HG03575 (cell line): ENCODE measurements around the gene ACSF2.
"Not testable (repeated sequence)": the region's sequence is repeated elsewhere in the genome, so short reads cannot be mapped to it uniquely, and the experiment has no call there.

Experiments used
- ATAC-seq: cut with Tn5 transposase; IDR thresholded peaks from one replicate; pipeline ENCODE4 v1.9.1; 2021; ENCODE audit not compliant: unreplicated experiment, insufficient number of reproducible peaks, low FRiP score; ENCODE audit errors: extremely low read depth

The ACSF2 gene, protein sequence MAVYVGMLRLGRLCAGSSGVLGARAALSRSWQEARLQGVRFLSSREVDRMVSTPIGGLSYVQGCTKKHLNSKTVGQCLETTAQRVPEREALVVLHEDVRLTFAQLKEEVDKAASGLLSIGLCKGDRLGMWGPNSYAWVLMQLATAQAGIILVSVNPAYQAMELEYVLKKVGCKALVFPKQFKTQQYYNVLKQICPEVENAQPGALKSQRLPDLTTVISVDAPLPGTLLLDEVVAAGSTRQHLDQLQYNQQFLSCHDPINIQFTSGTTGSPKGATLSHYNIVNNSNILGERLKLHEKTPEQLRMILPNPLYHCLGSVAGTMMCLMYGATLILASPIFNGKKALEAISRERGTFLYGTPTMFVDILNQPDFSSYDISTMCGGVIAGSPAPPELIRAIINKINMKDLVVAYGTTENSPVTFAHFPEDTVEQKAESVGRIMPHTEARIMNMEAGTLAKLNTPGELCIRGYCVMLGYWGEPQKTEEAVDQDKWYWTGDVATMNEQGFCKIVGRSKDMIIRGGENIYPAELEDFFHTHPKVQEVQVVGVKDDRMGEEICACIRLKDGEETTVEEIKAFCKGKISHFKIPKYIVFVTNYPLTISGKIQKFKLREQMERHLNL

DNA sequence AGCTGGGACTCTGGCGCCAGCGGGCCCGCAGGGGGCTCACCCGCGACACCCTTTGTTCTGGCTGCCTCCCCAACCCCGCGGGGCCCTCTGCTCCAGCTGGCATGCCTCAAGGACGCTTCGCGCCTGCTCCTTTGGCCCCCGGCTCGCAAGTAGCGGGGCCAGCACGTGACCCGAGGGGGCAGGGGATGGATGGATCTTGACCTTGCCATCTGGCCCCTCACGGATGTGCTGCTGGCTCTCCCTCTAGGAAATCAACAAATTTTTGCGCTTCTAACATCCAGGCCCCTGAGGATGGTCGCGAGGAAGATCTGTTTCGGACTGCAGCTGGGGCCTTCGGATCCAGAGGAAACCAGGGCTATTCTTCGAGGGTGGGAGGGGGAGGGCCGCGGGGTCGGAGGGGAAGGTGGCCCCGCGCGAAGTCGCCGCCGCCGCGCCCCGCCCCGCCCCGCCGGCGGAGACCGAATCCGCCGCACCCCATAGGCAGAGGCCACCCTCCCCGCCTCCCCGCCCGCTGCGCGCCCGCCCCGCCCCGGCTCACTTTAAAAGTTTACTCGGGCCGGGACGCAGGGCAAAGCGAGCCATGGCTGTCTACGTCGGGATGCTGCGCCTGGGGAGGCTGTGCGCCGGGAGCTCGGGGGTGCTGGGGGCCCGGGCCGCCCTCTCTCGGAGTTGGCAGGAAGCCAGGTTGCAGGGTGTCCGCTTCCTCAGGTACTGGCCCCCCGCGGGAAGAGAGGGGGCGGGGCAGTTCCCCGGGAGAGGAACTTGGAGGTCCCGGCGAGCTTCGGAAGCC is at the start of gene ACSF2:
TSS of gene ACSF2 (plus strand) at position 537 of the 790 bp plus-strand sequence. CDS start at position 581, 44 bp downstream.
- ATAC-seq: no peak

DNA sequence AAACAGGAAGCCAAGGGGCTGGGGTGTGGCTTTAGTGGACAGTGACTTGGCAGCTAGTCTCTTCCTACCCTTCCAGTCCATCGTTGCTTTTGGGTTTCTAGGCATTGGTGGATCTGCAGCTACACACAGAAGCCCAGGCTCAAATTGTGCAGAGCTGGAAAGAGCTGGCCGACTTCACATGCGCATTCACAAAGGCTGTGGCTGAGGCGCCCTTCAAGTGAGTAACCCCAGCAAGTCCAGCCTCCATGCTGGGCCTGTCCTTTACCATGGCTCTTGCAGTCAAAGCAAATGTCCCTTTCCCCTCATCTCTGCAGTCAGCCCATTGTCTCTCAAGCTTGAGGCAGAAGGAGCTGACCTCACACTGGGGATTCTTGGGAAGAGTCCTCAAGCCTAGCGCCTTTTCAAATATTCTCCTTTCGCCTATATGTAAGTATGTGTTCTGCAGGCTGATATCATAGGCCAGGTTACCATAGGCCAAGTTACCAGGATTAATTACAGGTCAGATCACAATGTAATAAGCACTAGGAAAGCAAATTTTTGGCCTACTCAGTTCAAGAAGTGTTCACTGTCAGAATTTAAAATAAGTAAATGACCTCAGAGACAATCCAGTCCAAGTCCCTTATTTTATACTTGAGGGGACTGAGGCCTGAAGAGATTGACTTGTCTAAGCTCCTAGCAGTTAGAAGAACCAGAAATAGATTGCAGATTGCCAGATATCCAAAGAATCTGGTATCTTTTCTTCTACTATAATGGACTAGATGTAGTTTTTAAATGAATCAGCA is 46.5 kb upstream of the ACSF2 start:
- no peak for ATAC-seq

DNA sequence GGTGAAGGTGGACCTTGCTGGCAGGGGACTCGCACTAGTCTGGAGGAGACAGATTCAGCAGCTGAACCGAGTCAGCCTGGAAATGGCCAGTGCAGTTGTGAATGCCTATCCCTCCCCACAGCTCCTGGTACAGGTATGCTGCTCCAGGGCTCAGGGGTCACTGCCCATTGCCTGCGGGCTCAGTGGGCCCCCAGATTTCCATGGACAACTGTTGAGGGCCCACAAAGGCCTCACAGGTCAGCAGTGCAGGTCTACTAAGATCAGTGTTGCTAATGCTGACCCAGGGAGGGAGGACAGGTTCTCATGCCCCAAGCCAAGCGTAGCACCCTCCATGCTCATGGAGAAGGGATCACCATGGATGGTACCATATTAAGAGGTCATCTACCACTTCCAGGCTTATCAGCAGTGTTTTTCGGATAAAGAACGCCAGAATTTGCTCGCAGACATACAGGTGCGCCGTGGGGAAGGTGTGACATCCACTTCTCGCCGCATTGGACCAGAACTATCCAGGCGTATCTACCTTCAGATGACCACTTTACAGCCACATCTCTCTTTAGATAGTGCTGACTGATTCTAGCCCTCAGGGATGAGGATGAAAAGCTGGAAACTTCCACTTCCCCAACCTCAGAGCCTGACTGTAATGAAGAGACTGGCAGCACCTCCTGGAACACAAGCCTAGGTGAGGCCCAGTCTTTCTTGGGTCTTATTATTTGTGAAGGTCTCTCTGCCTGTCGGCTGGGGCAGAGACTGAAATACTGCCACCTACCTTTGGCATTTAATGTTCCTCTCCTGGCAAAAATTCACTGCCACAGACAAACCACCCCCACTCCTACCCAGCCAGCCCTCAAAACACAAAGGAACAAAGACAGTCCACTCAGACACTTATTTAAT is 45.4 kb upstream of the ACSF2 start:
- ATAC-seq: no peak

DNA sequence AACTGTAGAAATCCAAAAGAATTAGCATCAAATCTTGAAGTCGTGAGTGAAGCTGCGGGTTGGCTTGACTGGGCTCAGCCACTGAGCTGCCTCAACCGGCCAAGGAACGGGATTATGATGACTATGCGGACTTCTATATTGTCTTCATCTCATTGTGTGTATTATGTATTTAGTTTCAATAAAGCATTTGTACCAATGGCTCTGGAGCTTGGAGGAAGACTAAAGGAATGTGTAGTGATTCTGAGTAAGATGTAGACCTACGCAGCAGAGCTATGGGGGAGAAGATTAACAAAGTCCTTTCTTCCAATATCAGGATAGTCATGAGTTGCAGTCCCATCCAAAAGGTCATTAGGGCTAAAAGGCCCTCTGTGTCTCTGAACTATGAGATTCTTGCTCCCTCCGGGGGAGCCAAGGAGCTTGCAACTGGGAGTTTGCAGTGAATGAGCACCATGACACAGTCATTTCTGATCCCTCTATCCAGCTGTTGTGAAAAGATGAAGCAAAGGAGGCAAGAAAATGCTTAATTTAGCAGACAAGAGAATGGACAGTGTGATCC is 44.7 kb upstream of the ACSF2 start:
- no peak for ATAC-seq

DNA sequence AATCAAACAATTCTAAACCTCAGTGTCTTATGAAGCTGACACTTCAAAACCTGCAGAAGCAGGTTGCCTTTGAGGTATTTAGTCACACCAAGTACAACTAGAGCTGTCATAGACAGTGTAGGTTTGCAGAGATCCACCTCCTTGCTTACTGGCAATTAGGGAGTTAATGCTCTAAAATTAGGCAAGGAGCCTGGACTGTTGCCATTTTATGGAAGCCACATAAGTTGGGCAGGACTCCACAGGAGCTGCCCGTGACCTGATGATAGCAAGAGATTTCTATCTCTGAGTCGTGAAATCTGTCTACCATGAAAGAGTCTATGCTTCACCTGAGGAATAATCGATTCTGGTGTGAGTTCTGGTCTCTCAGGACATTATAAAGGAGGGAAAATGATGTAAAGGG is 44.1 kb upstream of the ACSF2 start:
- ATAC-seq: no peak

DNA sequence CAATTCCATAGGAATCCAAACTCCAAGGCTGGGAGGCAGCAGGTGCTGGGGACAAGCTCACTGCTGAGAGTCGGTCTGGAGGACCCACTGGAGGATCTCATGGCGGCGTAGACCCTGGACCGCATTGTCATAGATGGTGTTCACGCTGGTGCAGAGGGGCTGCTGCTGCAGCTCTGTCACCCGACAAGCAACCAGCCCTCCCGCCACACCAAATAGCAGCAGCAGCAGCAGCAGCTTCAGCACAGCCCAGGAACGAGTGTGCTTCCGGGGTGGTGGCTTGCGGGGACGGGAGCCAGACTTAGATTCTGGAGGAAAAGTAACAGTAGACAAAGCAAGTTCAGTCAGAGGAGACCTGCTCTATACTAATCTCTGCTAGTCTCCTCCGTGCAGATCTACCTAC is 43.1 kb upstream of the ACSF2 start:
- no peak for ATAC-seq

DNA sequence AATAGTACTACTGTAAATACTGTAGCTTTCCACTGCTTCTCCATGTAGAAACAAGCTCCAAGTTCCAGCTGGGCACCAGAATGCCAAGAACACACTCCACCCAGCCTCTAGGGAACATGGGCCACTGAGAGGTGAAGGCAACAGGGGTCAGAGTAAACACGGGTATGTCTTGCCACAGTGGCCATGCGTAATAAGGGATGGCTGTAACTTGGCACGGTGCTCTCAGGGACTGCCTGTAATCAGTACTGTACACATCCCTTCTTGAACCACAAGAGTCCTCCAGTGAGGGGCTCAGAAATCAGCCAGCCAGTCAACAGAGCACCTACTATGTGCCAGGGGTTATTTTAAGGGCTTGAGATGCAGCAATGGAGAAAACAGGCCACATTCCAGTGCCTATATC is 39.5 kb upstream of the ACSF2 start:
- no peak for ATAC-seq

DNA sequence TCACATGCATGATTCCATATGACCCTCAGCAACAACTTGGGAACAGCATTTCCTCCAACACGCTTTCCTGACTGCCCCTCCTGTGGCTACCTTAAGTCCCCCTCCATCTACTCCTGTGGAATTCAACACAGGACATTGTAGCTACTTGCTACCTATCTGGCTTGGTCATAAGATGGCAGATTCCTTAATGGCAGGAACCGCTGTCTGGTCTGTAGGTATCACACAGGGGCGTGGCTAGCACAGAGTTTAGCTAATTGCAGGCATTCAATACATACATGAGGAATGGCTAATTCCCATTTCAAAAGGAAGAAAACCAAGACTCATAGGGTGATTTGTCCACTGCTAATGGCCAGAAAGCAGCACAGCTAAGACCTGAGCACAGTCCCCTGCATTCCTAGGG is 37.3 kb upstream of the ACSF2 start:
- ATAC-seq: no peak

DNA sequence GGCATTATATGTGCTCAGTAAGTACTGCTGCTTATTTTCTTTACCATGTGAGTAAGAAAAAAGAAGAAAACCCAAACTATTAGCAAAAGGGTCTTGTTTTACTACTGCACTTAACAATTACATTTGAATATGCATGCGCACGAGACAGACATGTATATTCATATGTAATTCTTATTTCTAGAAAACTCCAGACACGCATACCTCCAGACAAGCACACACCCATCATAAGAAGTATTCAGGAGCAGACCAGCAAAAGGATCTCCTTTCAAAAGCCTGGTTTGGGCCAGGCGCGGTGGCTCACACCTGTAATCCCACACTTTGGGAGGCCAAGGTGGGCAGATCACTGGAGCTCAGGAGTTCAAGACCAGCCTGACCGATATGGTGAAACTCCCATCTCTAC is 36.5 kb upstream of the ACSF2 start:
- no peak for ATAC-seq

DNA sequence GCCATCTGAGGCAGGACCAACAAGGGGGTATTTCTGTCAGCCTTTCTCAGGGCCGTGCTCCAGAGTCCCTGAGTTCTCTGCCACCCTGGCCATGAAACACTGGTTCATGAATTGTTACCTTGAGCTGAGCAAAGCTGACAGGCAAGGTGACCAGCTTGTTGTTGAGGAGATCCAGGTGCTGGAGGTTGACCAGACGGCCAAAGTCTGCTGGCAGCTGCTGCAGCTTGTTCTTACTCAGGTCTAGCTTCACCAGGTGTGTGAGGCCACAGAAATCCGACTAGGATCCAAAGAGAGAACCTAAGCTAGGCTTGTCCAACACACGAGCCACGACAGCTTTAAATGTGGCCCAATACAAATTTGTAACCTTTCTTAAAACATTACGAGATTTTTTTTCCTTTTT is 33.4 kb upstream of the ACSF2 start:
- ATAC-seq: no peak

DNA sequence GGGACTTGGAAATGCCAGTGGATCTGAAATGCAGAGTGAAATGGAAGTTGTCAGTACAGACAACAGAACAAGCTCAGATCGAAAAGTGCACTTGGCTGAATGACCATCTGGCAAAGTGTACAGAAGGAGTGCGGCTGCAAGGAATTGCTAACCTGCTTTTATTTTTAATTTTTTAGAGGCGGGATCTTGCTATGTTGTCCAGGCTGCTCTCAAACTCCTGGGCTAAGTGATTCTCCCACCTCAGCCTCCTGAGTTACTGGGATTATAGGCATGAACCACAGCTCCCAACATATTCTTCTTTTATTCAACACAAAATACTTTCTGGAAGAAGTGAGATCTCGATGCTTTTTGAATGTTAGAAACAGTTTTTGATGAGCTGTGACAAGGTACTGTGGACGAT is 32.3 kb upstream of the ACSF2 start:
- no peak for ATAC-seq

DNA sequence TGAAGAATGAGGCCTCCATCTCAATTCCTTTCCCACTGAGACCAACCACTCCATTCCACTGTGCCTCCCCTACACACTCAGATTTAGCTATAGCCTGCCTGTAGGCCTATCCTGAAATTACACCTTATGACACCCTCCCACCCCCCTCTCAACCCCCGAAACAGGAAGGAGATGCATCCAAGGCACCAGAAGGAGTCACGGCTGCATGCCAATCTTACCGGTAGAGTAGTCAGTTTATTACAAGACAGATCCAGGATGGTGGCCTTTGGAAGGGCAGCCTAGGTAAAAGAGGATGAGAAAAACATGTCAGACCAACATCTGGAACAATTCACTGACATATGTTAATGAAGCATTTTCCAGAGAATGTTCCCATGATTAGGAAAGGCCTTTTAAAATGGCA is 31.3 kb upstream of the ACSF2 start:
- ATAC-seq: no peak

DNA sequence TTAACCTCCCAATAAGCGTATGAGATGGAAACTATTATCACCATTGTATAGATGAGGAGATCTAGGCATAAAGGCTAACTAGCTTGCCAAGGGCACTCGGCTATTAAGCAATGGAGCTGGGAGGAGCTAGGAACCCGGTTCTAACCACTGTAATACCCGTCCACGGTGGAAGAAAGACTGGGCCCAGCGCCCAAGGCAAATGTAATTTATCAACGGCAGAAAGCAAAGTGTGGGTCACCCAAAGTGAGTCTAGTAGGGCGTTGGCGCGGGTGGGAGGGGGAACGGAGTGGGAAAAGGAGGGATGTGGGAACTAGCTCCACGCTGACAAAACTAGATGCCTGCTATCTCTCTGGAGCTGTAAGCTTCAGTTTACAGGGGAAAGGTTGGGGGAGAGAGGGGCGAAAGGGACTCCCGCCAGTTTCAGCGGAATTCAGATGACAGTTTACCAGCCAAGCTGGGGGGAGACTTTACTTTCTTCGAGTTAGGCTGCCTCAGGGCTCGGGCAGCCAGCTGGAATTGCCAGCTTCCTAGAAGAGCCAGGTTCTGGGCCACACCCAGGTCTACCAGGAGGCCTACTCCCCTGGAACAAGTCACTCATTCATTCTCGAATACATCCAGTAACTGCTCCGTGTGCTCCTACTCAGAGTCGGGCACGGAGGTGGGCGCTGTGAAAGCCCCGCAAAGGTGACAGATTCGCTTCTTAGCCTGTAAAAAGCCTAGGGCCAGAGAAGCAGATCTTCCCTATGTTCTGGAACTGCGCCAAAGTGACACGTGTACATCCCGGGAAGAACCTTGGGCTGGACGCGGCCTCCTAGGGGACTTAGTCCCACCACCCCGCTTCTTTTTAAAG is 29.5 kb upstream of the ACSF2 start:
- no peak for ATAC-seq

DNA sequence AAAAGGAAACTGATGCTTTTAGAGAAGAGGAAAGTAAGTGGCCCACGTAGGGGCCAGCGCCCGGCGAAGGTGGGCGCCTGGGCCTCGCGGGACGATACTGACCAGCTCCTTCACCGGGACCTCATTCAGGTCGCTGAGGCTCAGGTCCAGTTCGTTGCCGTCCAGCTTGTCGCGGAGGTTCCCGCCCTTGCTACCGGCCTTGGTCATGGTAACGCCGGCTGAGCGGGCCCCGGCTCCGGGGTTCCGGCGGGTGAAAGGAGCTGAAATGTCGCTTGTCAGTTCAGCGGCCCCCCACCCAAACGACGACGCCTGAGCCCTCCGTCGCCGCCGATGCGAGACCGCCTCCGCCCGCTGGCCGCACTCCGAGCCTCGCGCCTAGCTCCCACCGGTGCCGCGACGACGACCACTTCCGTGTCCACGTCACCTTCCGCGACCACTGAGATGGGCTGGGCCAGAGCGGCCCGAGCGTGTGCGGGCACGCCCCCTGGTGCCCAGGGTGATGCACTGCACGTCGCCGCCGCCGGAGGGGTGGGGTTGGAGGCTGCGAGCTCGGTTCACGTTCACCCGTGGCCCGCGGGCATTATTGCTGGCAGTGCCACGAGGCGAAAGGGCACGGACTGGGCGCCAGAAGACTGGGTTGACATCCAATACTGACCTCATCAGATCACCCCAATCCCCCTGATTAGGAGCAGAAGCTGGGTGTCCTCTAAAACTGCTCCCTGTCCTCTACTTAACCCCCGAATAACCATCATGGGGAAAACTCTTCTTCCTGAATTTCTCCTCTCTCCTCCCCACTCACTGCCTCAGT is 28.7 kb upstream of the ACSF2 start, which contains the start of gene LRRC59:
TSS of gene LRRC59 (minus strand) at position 413 of the 808 bp plus-strand sequence. CDS start at position 207, 206 bp downstream.
- no peak for ATAC-seq

DNA sequence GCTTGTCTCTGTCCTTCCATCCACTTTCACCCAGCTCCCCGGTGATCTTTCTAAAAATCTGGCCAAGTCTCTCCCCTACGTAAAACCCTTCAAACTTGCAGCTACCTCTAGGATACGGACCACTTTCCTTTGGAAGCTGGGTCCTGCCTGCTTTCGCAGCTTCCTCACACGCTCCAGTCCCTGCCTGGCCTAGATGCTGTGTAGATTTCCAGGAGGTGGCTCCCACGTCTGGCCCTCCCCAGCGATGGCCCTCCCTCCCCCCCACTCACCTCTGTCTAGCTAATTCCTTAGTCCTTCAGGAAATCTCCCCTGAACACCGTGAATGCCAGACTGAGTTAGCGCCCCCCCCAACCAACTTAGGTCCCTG is 28.1 kb upstream of the ACSF2 start:
- ATAC-seq: no peak

DNA sequence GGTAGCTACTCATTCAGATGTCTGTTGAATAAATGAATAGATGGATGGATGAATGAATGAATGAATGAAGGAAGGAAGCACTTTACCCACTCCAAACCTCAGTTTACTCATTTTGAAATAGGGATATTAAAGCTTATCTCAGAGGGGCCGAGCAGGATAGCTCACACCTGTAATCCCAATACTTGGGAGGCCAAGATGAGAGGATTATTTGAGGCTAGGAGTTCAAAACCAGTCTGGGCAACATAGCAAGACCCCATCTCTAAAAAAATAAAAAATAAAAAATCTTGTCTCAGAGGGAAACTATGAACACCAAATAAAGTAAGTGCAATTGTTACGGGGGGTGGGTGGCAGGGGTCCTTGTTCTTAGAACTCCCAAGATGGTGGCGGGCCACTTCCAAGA is 27.3 kb upstream of the ACSF2 start:
- ATAC-seq: not testable (repeated sequence)
